K562 (cell line): ENCODE results near the gene SLC22A23. TPM values are rescaled to one million over a fixed set of nuclear protein-coding genes. Genes with fewer than 3 reads are reported as not detected.
A peak's percentile ranks its signal among the peaks of the same experiment; 100 is the strongest.

ENCODE experiments used
- ATAC-seq: fragments of 200-7000 bp; cut with Tn5 transposase; 3 replicates; pipeline ENCODE4 v1.9.1; 2020; ENCODE audit warnings: moderate library complexity
- BruUV-seq: library from RNA; stranded (reverse); fragments of 400-500 nt; replicated peaks from 2 replicates; lab custom pipeline; 2021; lab: Mats Ljungman, UMichigan
- CTCF ChIA-PET: fragments of 300-600 bp; formaldehyde crosslinking; extraction: SDS; loops from one replicate; lab custom pipeline; 2021; ENCODE audit warnings: low intra/inter-chr PET ratio; lab: Yijun Ruan, JAX
- POLR2A ChIA-PET: fragments of 300-600, 350-650 bp; sonication (Branson Sonifier 250); formaldehyde crosslinking; extraction: SDS; loops from one replicate; lab custom pipeline; 2021; ENCODE audit warnings: antibody characterized with exemption, inconsistent platforms; lab: Yijun Ruan, JAX
- DNase-seq, 4 experiments: peaks; one replicate each; pipeline versions ENCODE4 v3.0.0 to v3.0.0-alpha.2; 2011 to 2018; ENCODE audit warnings: low spot score in 3 of 4, mixed read lengths in 3 of 4; ENCODE audit errors: extremely low read depth in 1 of 4
- FAIRE-seq: peaks from 2 replicates; lab custom pipeline; 2011; peaks lifted over from hg19 to GRCh38; lab: Jason Lieb, UNC
- H2AFZ ChIP-seq: 2 replicates; pipeline ENCODE4 v1.6.0; 2011; ENCODE audit warnings: low read depth, low read length, control low read depth, inconsistent platforms
- H3K27ac ChIP-seq: fragments of 200-600 bp; 3 replicates; pipeline ENCODE4 v1.8.0; 2011; ENCODE audit warnings: low read depth, mild to moderate bottlenecking, control low read depth, inconsistent platforms, low read length, moderate library complexity, mixed read lengths; ENCODE audit errors: extremely low read depth
- H3K27me3 ChIP-seq, 2 experiments: fragments of 300-600 bp in 1 of 2; 2 replicates in 1 of 2; 3 replicates in 1 of 2; pipeline versions ENCODE4 v1.6.0 to v1.8.0; 2011; ENCODE audit warnings: inconsistent platforms in 2 of 2, low read length in 2 of 2, mild to moderate bottlenecking in 1 of 2, mixed read lengths in 1 of 2, moderate library complexity in 1 of 2; ENCODE audit not compliant: control insufficient read depth in 2 of 2, insufficient read depth in 2 of 2
- H3K36me3 ChIP-seq: fragments of 300-600 bp; 3 replicates; pipeline ENCODE4 v1.8.0; 2011; ENCODE audit warnings: mild to moderate bottlenecking, low read length, inconsistent platforms; ENCODE audit not compliant: control insufficient read depth, insufficient read depth
- H3K4me1 ChIP-seq, 2 experiments: fragments of 200-600 bp in 1 of 2; replicated peaks in 1 of 2; 2 replicates in 1 of 2; 3 replicates in 1 of 2; pipeline versions ENCODE4 v1.5.1 to v1.8.0; 2011; ENCODE audit warnings: inconsistent platforms in 2 of 2, low read length in 2 of 2, mild to moderate bottlenecking in 1 of 2, mixed read lengths in 1 of 2, moderate library complexity in 1 of 2; ENCODE audit not compliant: control insufficient read depth in 2 of 2, insufficient read depth in 2 of 2
- H3K4me2 ChIP-seq: 2 replicates; pipeline ENCODE4 v1.6.1; 2011; ENCODE audit warnings: low read length, control low read depth, inconsistent platforms, mixed read lengths; ENCODE audit not compliant: insufficient read depth
- H3K4me3 ChIP-seq: fragments of 200-600 bp; sonication (generic), shearing (Covaris generic); 2 replicates; pipeline ENCODE4 v1.5.1; 2016; ENCODE audit warnings: control low read depth, inconsistent platforms
- H3K79me2 ChIP-seq: fragments of 200-600 bp; 3 replicates; pipeline ENCODE4 v1.8.0; 2011; ENCODE audit warnings: low read length, inconsistent platforms; ENCODE audit not compliant: control insufficient read depth, insufficient read depth
- H3K9ac ChIP-seq, 2 experiments: 2 replicates each; pipeline versions ENCODE4 v1.6.0 to v1.6.1; 2011; ENCODE audit warnings: low read depth in 2 of 2, low read length in 2 of 2, control low read depth in 1 of 2, inconsistent platforms in 1 of 2, mild to moderate bottlenecking in 1 of 2, mixed read lengths in 1 of 2; ENCODE audit not compliant: insufficient read depth in 1 of 2
- H3K9me1 ChIP-seq: one replicate; pipeline ENCODE4 v1.6.0; 2011; ENCODE audit warnings: inconsistent platforms, mild to moderate bottlenecking, low read length, moderate library complexity; ENCODE audit not compliant: control insufficient read depth, insufficient read depth
- H3K9me3 ChIP-seq: replicated peaks from 2 replicates; pipeline ENCODE4 v1.5.1; 2011; ENCODE audit warnings: low read depth, low read length, inconsistent platforms; ENCODE audit not compliant: control insufficient read depth, insufficient read depth
- H4K20me1 ChIP-seq: replicated peaks from 2 replicates; pipeline ENCODE4 v1.6.1; 2011; ENCODE audit warnings: low read length, inconsistent platforms, mixed read lengths; ENCODE audit not compliant: control insufficient read depth, insufficient read depth
- CTCF ChIP-seq, 3 experiments: IDR thresholded peaks in 2 of 3; conservative IDR thresholded peaks in 1 of 3; 2 replicates each; pipeline ENCODE4 v1.5.1; 2011 to 2012; ENCODE audit warnings: low read length in 3 of 3, mild to moderate bottlenecking in 3 of 3, control low read depth in 2 of 3, improper control_type of control experiment in 1 of 3, inconsistent platforms in 1 of 3, low read depth in 1 of 3, mixed read lengths in 1 of 3, moderate library complexity in 1 of 3; ENCODE audit not compliant: insufficient read depth in 2 of 3
- RAD21 ChIP-seq, 2 experiments: fragments of 250-450 bp in 1 of 2; fragments of 450-650 bp in 1 of 2; sonication (Bioruptor Pico) in 1 of 2; formaldehyde crosslinking in 1 of 2; IDR thresholded peaks in 1 of 2; conservative IDR thresholded peaks in 1 of 2; 2 replicates each; pipeline versions ENCODE4 v1.4.0 to v1.8.0; 2020 to 2022; ENCODE audit warnings: mild to moderate bottlenecking in 2 of 2, moderate library complexity in 1 of 2
- RAD51 ChIP-seq: fragments of 450-650 bp; IDR thresholded peaks from 2 replicates; pipeline ENCODE4 v1.7.1; 2016; ENCODE audit warnings: low read depth, mild to moderate bottlenecking, borderline replicate concordance
- ZBTB43 ChIP-seq: sonication (generic); formaldehyde crosslinking; IDR thresholded peaks from 2 replicates; pipeline ENCODE4 v1.8.0; 2023; ENCODE audit warnings: mild to moderate bottlenecking, missing genetic modification reagents
- ZC3H8 ChIP-seq: fragments of 450-650 bp; IDR thresholded peaks from 2 replicates; pipeline ENCODE4 v1.6.1; 2017
- ZNF24 ChIP-seq: fragments of 450-650 bp; IDR thresholded peaks from 2 replicates; pipeline ENCODE4 v1.6.1; 2016
- ZNF253 ChIP-seq: fragments of 250-450 bp; sonication (Bioruptor Pico); conservative IDR thresholded peaks from 2 replicates; pipeline ENCODE4 v1.6.1; 2021; ENCODE audit warnings: mild to moderate bottlenecking
- ZNF263 ChIP-seq: sonication (generic); formaldehyde crosslinking; IDR thresholded peaks from 2 replicates; pipeline ENCODE4 v1.8.0; 2022; ENCODE audit warnings: mild to moderate bottlenecking, missing genetic modification reagents, borderline replicate concordance
- WGBS: fragments of 100-300 bp; shearing (Covaris generic); methylation state at CpG from one replicate; pipeline ENCODE4 v1.1.6; 2016; ENCODE audit warnings: low coverage, mixed read lengths; ENCODE audit not compliant: insufficient coverage; ENCODE audit errors: missing lambda C conversion rate; 5-methylcytosine and 5-hydroxymethylcytosine counted together
- in situ Hi-C: fragments of 300-500 bp; cut with MboI; formaldehyde crosslinking; loops from 4 replicates; pipeline ENCODE4 v1.15.0; 2018; ENCODE audit warnings: inconsistent platforms, mixed read lengths
- intact Hi-C: fragments of 100-400 bp; cut with micrococcal nuclease; formaldehyde crosslinking; loops from 2 replicates; pipeline ENCODE4 v1.14.2; 2022
- polyA plus RNA-seq, 8 experiments: library from polyadenylated mRNA; depleted of rRNA in 4 of 8; stranded (reverse) in 5 of 8; unstranded in 3 of 8; fragments of >200 nt; fragmentation: Nextera tagmentation in 2 of 8; fragmentation: Illumina TruSeq in 1 of 8; extraction: Ambion mirVana in 2 of 8; extraction: Trizol in 1 of 8; gene quantifications; 2 replicates each; pipeline versions ENCODE4 v1.2.1 to v1.2.3, GENCODE V29; 2011 to 2014; ENCODE audit warnings: inconsistent platforms in 1 of 8, missing spikeins in 1 of 8
- total RNA-seq, 7 experiments: library from RNA; depleted of rRNA in 6 of 7; stranded (reverse); fragments of >200 nt in 6 of 7; fragmentation: Illumina TruSeq in 2 of 7; extraction: Trizol in 2 of 7; gene quantifications; 2 replicates each; pipeline versions ENCODE4 v1.2.1 to v1.2.3, GENCODE V29; 2011 to 2021; ENCODE audit warnings: low replicate concordance in 1 of 7

The SLC22A23 gene
- total and polyA plus RNA-seq, 9 of the 15 experiments (the other 6 are each of a cell fraction or from before 2014, with no cell fraction given), result 0.30 to 8.7 (median 2.5) TPM

DNA sequence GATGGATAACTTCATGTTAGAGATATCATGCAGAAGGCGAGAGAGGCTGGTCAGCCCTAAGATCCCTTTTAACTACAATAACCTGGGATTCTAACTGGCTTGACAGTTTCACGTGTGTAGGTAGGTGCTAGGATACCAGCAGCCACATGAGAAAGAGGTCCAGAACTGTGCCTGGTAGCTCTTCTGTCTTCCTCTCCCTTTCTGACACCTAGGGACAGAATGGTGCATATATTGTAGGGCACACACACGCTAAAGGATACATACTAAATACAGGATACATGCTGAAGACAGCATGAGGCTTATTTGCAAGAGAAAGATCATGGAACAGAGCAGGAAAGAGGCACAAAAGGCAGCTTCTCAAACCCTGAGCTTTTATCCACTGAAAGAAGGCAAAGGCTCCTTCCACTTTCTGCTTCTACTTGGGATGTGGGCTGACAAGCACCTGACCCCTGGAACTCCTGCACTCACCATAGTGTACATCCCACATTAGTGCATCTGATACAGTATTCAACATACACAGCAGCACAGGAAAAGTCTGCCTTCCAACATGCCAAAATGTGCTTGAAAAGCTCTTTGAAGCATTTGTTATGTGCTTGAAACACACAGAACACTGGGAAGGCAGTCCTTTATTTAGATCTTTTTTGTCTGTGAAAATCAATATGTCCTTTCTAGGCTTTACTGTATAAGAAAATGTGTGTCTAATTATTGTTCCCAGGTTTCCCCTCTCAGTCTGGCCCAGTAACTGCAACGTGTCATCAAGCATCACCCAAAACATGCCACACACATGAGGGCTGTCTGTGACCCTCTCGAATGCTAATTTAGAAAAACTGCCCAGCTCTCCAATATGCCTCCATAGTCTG, 3.2 kb downstream of the SLC22A23 start:
- no peak overlapping the region for H3K4me3 ChIP-seq
- H2AFZ ChIP-seq, result no peak overlapping the region
- ATAC-seq (peak; percentile 8; the same call in 1 of the 3 replicates), DNase-seq (peak in 2 of 4 experiments; percentile 37 to 39), FAIRE-seq (peak; percentile 65)
- H3K9ac ChIP-seq, result no peak overlapping the region
- H3K27ac ChIP-seq, result no peak overlapping the region
- 42% methylated on average over 5 of the region's 5 CpGs for WGBS
- H3K27me3 ChIP-seq, result 0 out of 5 replicates have a peak, but pooled peaks cover 0 to 7% of the 10 kb centered on the region in 2 experiments
- in situ Hi-C loops (no loop called here), intact Hi-C loops (loop anchor here (1.0 to 2.0 kb wide), 2 partner anchors 43 to 174 kb away; no protein-coding TSS in a partner anchor)
- peaks cover 29% of the 10 kb centered on the region for H3K79me2 ChIP-seq
- H3K4me2 ChIP-seq, result peak overlapping the region; percentile 82; the same call in 1 of the 2 replicates
- H3K9me1 ChIP-seq, result no peaks in the 10 kb centered on the region
- H3K4me1 ChIP-seq, result peaks cover 24 to 36% of the 10 kb centered on the region in 2 experiments
- H4K20me1 ChIP-seq, result peaks cover 17% of the 10 kb centered on the region
- CTCF ChIA-PET, result interaction anchor here (0.9 kb wide), 1 partner anchor 170 kb away, joined by 3 read pairs; no protein-coding TSS in a partner anchor
- POLR2A ChIA-PET, result interaction anchor here (0.6 to 3.2 kb wide), 14 partner anchors 8 to 404 kb away, joined by 3 to 19 read pairs (median 4); no protein-coding TSS in a partner anchor
- no TSS peak for BruUV-seq
- H3K36me3 ChIP-seq, result no peaks in the 10 kb centered on the region; the same call in 2 of the 3 replicates
- H3K9me3 ChIP-seq, result no peaks in the 10 kb centered on the region
- 0 out of 2 replicates have a peak, but pooled peaks have one; percentile 21 for TF ChIP-seq ZNF263 (CRISPR knock-in tag)
- TF ChIP-seq ZC3H8, result no peak
- TF ChIP-seq ZNF24, result no peak
- TF ChIP-seq CTCF (IDR thresholded peaks at IDR 0.05 in 2 of 3, conservative IDR thresholded peaks at IDR 0.05 in 1 of 3; ENCODE audit: insufficient read depth in 2 of 3, low read depth in 1 of 3, low read length in 3 of 3), result peak in 2 of 3 experiments; percentile 23 to 42; a peak in 2 of 6 replicates
- no peak for TF ChIP-seq ZNF253
- TF ChIP-seq RAD51, result no peak
- TF ChIP-seq ZBTB43 (CRISPR knock-in tag), result no peak
- TF ChIP-seq RAD21 (CRISPR knock-in tag; conservative IDR thresholded peaks at IDR 0.05 in 1 of 2, IDR thresholded peaks at IDR 0.05 in 1 of 2), result peak in 1 of 2 experiments; percentile 59; a peak in 2 of 4 replicates
